Osteoblast (primary cell): Measurements from ENCODE around the gene LRRC53. TPM values are rescaled to one million over a fixed set of nuclear protein-coding genes. Genes with fewer than 3 reads are reported as not detected.

Source experiments
- DNase-seq: peaks from one replicate; pipeline ENCODE4 v3.0.0; 2011; ENCODE audit warnings: low spot score, mixed read lengths; ENCODE audit not compliant: insufficient read length; ENCODE audit errors: missing footprints
- H2AFZ ChIP-seq: 2 replicates; pipeline ENCODE4 v1.6.0; 2011; ENCODE audit warnings: mild to moderate bottlenecking, low read length
- H3K27ac ChIP-seq: 2 replicates; pipeline ENCODE4 v1.5.1; 2011; ENCODE audit warnings: mild to moderate bottlenecking, low read depth, low read length, moderate library complexity
- H3K27me3 ChIP-seq: 2 replicates; pipeline ENCODE4 v1.6.0; 2012; ENCODE audit warnings: mild to moderate bottlenecking, control low read depth, inconsistent platforms, low read length, moderate library complexity; ENCODE audit not compliant: insufficient read depth
- H3K36me3 ChIP-seq: 2 replicates; pipeline ENCODE4 v1.5.1; 2011; ENCODE audit warnings: mild to moderate bottlenecking, low read length, control low read depth, moderate library complexity; ENCODE audit not compliant: insufficient read depth
- H3K4me1 ChIP-seq: 2 replicates; pipeline ENCODE4 v1.5.1; 2011; ENCODE audit warnings: mild to moderate bottlenecking, low read length, control low read depth, moderate library complexity; ENCODE audit not compliant: insufficient read depth
- H3K4me2 ChIP-seq: 2 replicates; pipeline ENCODE4 v1.6.0; 2011; ENCODE audit warnings: mild to moderate bottlenecking, low read length; ENCODE audit not compliant: insufficient read depth
- H3K4me3 ChIP-seq: fragments of 200-600 bp; sonication (generic); 3 replicates; pipeline ENCODE4 v1.5.1; 2012; ENCODE audit warnings: mild to moderate bottlenecking, low read length, inconsistent platforms; ENCODE audit not compliant: insufficient read depth
- H3K79me2 ChIP-seq: 2 replicates; pipeline ENCODE4 v1.6.0; 2012; ENCODE audit warnings: mild to moderate bottlenecking, low read length, control low read depth, inconsistent platforms; ENCODE audit not compliant: insufficient read depth
- H3K9me3 ChIP-seq: 2 replicates; pipeline ENCODE4 v1.5.1; 2011; ENCODE audit warnings: low read depth, low read length, control low read depth
- H4K20me1 ChIP-seq: 2 replicates; pipeline ENCODE4 v1.6.0; 2012; ENCODE audit warnings: mild to moderate bottlenecking, low read length, control low read depth; ENCODE audit not compliant: insufficient read depth
- total RNA-seq: library from RNA; depleted of rRNA; stranded (reverse); fragments of >200 nt; gene quantifications from 2 replicates; pipeline ENCODE4 v1.2.3, GENCODE V29; 2012
- TF ChIP-seq, protein P1 (sequence below): IDR thresholded peaks from 2 replicates; pipeline ENCODE4 v1.5.1; 2011; ENCODE audit warnings: mild to moderate bottlenecking, low read depth, low read length, moderate library complexity; ENCODE audit errors: extremely low read depth

The LRRC53 gene
- total RNA-seq, 1 donor = not detected

- Histone ChIP-seq H3K27me3 (no peaks in the 10 kb centered on the region), H3K27ac (no peak overlapping the region), H3K4me3 (no peak overlapping the region), H4K20me1 (no peaks in the 10 kb centered on the region), H2AFZ (no peak overlapping the region), H3K4me1 (no peaks in the 10 kb centered on the region), H3K9me3 (no peaks in the 10 kb centered on the region), H3K36me3 (no peaks in the 10 kb centered on the region), H3K4me2 (no peak overlapping the region), H3K79me2 (no peaks in the 10 kb centered on the region)
- TF ChIP-seq, protein P1, sequence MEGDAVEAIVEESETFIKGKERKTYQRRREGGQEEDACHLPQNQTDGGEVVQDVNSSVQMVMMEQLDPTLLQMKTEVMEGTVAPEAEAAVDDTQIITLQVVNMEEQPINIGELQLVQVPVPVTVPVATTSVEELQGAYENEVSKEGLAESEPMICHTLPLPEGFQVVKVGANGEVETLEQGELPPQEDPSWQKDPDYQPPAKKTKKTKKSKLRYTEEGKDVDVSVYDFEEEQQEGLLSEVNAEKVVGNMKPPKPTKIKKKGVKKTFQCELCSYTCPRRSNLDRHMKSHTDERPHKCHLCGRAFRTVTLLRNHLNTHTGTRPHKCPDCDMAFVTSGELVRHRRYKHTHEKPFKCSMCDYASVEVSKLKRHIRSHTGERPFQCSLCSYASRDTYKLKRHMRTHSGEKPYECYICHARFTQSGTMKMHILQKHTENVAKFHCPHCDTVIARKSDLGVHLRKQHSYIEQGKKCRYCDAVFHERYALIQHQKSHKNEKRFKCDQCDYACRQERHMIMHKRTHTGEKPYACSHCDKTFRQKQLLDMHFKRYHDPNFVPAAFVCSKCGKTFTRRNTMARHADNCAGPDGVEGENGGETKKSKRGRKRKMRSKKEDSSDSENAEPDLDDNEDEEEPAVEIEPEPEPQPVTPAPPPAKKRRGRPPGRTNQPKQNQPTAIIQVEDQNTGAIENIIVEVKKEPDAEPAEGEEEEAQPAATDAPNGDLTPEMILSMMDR = no peak
- no peak for DNase-seq
Measured at GRCh38 chr1:74465193-74465681, 47.2 kb downstream of the LRRC53 start.

DNA sequence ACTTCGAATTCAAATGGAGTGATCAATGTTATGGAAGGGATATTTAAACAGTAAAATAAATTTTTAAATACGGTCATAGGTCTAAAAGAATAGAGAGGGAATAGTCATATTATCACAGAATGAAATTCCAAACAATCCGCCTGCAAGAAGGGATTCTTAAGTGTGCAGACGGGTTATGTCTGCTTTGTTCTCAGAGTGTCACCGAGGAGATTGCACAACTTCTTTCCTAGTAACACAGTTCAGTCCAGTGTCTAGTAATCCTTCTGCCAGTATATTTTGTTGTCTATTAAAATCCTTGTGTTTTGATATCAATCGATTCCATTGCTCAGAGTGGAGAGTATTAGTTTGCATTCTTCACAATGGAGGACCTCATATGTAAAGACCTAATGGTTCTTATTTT, 48.4 kb downstream of the LRRC53 start:
- no peak overlapping the region for H3K27ac ChIP-seq
- no peaks in the 10 kb centered on the region for H3K27me3 ChIP-seq
- H3K4me3 ChIP-seq = no peak overlapping the region
- no peaks in the 10 kb centered on the region for H3K79me2 ChIP-seq
- H3K4me1 ChIP-seq = no peaks in the 10 kb centered on the region
- H2AFZ ChIP-seq = no peak overlapping the region
- H4K20me1 ChIP-seq = no peaks in the 10 kb centered on the region
- no peaks in the 10 kb centered on the region for H3K9me3 ChIP-seq
- H3K4me2 ChIP-seq = no peak overlapping the region
- no peaks in the 10 kb centered on the region for H3K36me3 ChIP-seq
- TF ChIP-seq, protein P1 = no peak
- DNase-seq = no peak

- no peaks in the 10 kb centered on the region for H3K9me3 ChIP-seq
- H3K36me3 ChIP-seq = no peaks in the 10 kb centered on the region
- peak; percentile 37 for DNase-seq
- no peaks in the 10 kb centered on the region for H3K27me3 ChIP-seq
- H3K27ac ChIP-seq = no peak overlapping the region
- no peak overlapping the region for H3K4me2 ChIP-seq
- H3K4me3 ChIP-seq = no peak overlapping the region
- no peaks in the 10 kb centered on the region for H4K20me1 ChIP-seq
- H3K79me2 ChIP-seq = no peaks in the 10 kb centered on the region
- no peaks in the 10 kb centered on the region for H3K4me1 ChIP-seq
- H2AFZ ChIP-seq = no peak overlapping the region
- TF ChIP-seq, protein P1 = no peak
Measured at GRCh38 chr1:74463333-74463988, 49.0 kb downstream of the LRRC53 start.

GRCh38 chr1:74457253-74457652, 55.2 kb downstream of the LRRC53 start:
- H3K4me1 ChIP-seq = no peaks in the 10 kb centered on the region
- no peaks in the 10 kb centered on the region for H3K27me3 ChIP-seq
- no peak for DNase-seq
- no peak overlapping the region for H3K4me3 ChIP-seq
- no peaks in the 10 kb centered on the region for H3K79me2 ChIP-seq
- H3K36me3 ChIP-seq = no peaks in the 10 kb centered on the region
- TF ChIP-seq, protein P1 = no peak
- H3K27ac ChIP-seq = no peak overlapping the region
- no peak overlapping the region for H3K4me2 ChIP-seq
- no peaks in the 10 kb centered on the region for H4K20me1 ChIP-seq
- H2AFZ ChIP-seq = no peak overlapping the region
- no peaks in the 10 kb centered on the region for H3K9me3 ChIP-seq
